ENCODE results near the gene NEDD9.

The NEDD9 gene

DNA sequence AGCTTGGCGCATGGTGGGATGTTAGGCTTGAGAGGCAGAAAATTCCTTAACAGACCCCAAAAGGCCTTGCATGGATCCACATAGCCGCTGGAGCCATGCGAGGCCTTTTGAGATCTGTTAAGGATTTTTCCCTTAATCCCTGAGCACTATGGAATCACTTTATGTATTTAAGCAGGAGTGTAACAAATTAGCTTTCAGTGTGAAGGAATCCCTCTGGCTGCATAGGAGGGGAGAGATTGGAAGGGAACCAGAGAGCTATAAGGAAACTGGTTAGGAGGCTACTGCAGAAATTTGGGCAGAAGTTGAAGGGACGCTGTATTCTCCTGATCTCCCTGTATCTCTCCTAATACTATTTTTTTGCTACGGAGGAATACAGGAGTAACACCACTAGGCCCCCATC is 23.1 kb upstream of the NEDD9 start:
- Histone ChIP-seq H3K36me3 (ENCODE audit: low read depth) (no peaks in the 10 kb centered on the region), H3K4me1 (ENCODE audit: insufficient read depth, poor library complexity, severe bottlenecking) (peaks cover 24% of the 10 kb centered on the region), H3K4me3 (ENCODE audit: severe bottlenecking) (no peak overlapping the region), H3K27ac (ENCODE audit: poor library complexity, severe bottlenecking) (no peak overlapping the region), H3K9me3 (ENCODE audit: severe bottlenecking) (no peaks in the 10 kb centered on the region), H3K27me3 (ENCODE audit: insufficient read depth, poor library complexity, severe bottlenecking) (no peaks in the 10 kb centered on the region)
- ATAC-seq (ENCODE audit: low read depth) (no peak), DNase-seq (ENCODE audit: low spot score) (no peak)
- TF ChIP-seq, protein P1, sequence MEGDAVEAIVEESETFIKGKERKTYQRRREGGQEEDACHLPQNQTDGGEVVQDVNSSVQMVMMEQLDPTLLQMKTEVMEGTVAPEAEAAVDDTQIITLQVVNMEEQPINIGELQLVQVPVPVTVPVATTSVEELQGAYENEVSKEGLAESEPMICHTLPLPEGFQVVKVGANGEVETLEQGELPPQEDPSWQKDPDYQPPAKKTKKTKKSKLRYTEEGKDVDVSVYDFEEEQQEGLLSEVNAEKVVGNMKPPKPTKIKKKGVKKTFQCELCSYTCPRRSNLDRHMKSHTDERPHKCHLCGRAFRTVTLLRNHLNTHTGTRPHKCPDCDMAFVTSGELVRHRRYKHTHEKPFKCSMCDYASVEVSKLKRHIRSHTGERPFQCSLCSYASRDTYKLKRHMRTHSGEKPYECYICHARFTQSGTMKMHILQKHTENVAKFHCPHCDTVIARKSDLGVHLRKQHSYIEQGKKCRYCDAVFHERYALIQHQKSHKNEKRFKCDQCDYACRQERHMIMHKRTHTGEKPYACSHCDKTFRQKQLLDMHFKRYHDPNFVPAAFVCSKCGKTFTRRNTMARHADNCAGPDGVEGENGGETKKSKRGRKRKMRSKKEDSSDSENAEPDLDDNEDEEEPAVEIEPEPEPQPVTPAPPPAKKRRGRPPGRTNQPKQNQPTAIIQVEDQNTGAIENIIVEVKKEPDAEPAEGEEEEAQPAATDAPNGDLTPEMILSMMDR (IDR thresholded peaks at IDR 0.05; ENCODE audit: poor library complexity, severe bottlenecking): no peak

DNA sequence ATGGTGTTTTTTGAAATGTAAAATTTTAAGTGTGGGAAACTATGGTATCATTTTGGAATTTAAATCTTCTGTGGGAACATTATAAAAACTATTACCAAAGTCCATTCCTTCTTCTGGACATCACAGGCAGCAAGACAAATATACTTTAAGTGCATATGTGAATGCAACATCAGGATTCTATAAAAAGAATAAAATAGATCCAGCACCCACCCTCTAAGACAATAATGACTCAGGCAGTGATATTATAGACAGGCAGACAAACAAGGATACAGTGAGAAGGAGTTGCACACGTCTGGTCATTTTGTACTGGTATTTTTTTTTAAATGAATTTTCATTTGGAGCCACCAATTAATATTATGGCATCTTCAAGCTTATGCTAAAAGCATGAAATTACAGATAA is 21.1 kb upstream of the NEDD9 start:
- peak; percentile 58; the same call in 2 of the 3 replicates for ATAC-seq (ENCODE audit: low read depth)
- Histone ChIP-seq H3K4me1 (ENCODE audit: insufficient read depth, poor library complexity, severe bottlenecking) (peaks cover 24% of the 10 kb centered on the region), H3K9me3 (ENCODE audit: severe bottlenecking) (no peaks in the 10 kb centered on the region), H3K27me3 (ENCODE audit: insufficient read depth, poor library complexity, severe bottlenecking) (no peaks in the 10 kb centered on the region), H3K4me3 (ENCODE audit: severe bottlenecking) (no peak overlapping the region), H3K27ac (ENCODE audit: poor library complexity, severe bottlenecking) (no peak overlapping the region), H3K36me3 (ENCODE audit: low read depth) (no peaks in the 10 kb centered on the region)
- DNase-seq (ENCODE audit: low spot score): no peak
- TF ChIP-seq, protein P1 (IDR thresholded peaks at IDR 0.05; ENCODE audit: poor library complexity, severe bottlenecking): no peak

DNA sequence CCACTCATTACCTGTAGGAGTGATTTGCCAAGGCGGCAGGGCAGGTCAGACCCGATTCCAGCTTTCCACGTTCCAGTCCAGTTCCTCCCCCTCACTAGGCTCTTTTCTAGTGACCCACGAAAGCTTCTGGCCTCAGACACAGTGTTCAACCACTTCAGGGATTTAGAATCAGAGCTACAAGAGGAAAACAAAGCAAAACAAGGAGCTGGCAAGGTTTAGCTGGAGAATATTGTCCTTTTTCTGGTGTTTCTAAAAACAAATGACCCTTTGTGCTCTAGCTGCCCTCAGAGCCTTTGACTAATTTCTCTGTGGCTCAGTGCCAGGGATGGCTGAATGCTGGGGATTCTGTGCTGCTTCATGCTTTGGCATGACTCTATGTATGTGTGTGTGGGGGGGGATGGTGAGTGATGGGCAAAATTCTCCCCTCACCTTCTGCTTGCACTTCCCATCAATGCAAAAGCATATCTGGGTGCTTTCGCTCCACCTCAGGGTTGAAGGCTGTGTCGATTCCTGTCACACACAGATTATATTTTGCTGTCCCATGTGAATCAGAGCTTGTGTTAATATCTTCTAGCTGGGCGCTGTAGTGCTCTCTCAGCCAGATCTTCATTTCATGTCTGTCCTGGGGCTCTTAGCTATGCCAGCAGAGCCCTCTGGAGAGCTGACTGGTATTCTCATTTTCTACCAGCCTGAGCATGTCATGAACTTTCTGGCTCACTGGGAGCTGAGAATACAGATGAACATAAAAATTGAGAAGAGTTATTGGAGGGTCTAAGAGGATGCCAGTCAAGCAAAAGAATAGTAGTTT is 19.3 kb upstream of the NEDD9 start:
- peaks cover 24% of the 10 kb centered on the region for H3K4me1 ChIP-seq (ENCODE audit: insufficient read depth, poor library complexity, severe bottlenecking)
- H3K27ac ChIP-seq (ENCODE audit: poor library complexity, severe bottlenecking): peak overlapping the region; percentile 32
- no peaks in the 10 kb centered on the region for H3K36me3 ChIP-seq (ENCODE audit: low read depth)
- DNase-seq (ENCODE audit: low spot score): no peak
- TF ChIP-seq, protein P1 (IDR thresholded peaks at IDR 0.05; ENCODE audit: poor library complexity, severe bottlenecking): no peak
- ATAC-seq (ENCODE audit: low read depth): peak; percentile 87
- no peaks in the 10 kb centered on the region for H3K27me3 ChIP-seq (ENCODE audit: insufficient read depth, poor library complexity, severe bottlenecking)
- H3K4me3 ChIP-seq (ENCODE audit: severe bottlenecking): no peak overlapping the region
- H3K9me3 ChIP-seq (ENCODE audit: severe bottlenecking): no peaks in the 10 kb centered on the region

DNA sequence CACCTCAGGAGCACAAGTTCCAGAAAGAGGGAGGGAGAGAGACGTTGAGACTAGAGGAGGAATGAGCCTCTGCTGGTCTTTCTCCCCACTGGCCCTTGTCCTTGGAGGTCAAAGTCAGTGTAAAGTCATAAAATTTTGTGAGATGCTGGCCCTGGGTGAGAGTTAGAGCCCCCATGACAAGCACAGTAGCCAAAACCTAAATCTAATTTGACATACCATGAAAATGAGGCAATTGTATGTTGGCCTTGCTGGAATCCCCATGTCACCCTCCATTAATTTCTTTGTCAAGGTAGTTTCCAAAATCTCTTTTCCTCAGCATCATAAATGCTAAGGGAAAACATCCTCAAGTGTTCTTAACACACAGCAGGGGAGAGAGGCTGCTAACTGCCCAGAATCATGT is 17.6 kb upstream of the NEDD9 start:
- no peak for ATAC-seq (ENCODE audit: low read depth)
- no peaks in the 10 kb centered on the region for H3K27me3 ChIP-seq (ENCODE audit: insufficient read depth, poor library complexity, severe bottlenecking)
- no peak overlapping the region for H3K27ac ChIP-seq (ENCODE audit: poor library complexity, severe bottlenecking)

More for the DNA sequence above, 17.6 kb upstream of the NEDD9 start:
- Histone ChIP-seq H3K36me3 (ENCODE audit: low read depth) (no peaks in the 10 kb centered on the region), H3K4me3 (ENCODE audit: severe bottlenecking) (no peak overlapping the region), H3K4me1 (ENCODE audit: insufficient read depth, poor library complexity, severe bottlenecking) (peaks cover 24% of the 10 kb centered on the region), H3K9me3 (ENCODE audit: severe bottlenecking) (no peaks in the 10 kb centered on the region)
- DNase-seq (ENCODE audit: low spot score): no peak
- TF ChIP-seq, protein P1 (IDR thresholded peaks at IDR 0.05; ENCODE audit: poor library complexity, severe bottlenecking): no peak
